GM18526 (cell line): Measurements from ENCODE around the gene ATP2B2.

Source experiments
- POLR2A ChIP-seq: IDR thresholded peaks from 3 replicates; pipeline ENCODE4 v1.6.1; 2011; ENCODE audit not compliant: insufficient read length; ENCODE audit errors: extremely low read depth

The ATP2B2 gene

GRCh38 chr3:10428406-10429091 lies 76.8 kb downstream of the ATP2B2 start:
- no peak for TF ChIP-seq POLR2A

- no peak for TF ChIP-seq POLR2A
These were observed 78.8 kb downstream of the ATP2B2 start for GRCh38 chr3:10426346-10427220.

- no peak for TF ChIP-seq POLR2A
These were observed 82.1 kb downstream of the ATP2B2 start for GRCh38 chr3:10423171-10423882.

DNA sequence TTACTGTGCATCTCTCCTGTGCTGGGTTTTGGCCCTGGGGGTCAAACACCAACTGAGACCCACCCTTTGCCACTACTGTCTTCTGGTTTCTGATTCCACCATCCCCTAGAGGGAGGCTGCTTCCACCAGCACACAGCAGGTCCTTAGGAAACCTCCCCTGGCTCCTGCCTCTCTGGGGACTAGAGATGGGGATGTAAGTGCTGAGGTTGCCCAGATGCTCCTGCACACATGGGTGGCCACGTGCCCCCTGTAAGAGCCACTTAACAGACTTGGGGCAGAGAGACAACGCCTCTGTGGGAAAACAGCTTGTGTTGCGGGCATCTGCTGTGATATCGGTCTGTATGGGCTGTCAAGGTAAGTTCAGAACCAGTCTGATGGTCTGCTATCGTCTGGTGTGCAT lies 83.4 kb downstream of the ATP2B2 start:
- TF ChIP-seq POLR2A = no peak

- no peak for TF ChIP-seq POLR2A
These were observed 84.5 kb downstream of the ATP2B2 start for GRCh38 chr3:10420745-10421475.

DNA sequence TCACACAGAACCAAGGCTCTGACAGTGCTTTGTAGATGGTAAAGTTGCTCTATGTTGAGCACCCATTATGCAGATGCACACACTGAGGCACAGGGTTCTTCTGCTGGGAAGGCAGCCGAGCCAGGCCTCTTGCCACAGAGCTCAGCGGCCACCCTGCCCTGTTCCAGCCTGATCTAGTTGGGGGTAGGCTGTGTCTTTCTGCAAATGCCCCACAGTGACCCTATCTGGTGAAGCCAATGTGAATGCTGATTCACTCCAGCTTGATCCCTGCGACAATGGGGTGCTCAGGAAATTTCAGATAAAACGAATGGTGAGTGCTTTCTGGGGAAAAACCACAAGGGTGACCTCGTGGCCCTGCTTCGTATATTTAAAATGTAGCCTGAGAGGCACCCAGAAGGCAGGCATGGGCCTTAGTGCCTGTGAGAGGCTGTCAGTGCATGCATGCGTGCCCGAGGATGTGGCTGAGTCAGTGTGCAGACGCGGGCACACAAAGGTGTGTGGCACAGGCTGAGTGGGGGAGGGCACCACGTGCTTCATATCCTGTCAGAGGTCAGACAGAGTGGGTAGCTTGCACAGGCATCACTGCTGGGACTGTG lies 85.7 kb downstream of the ATP2B2 start:
- no peak for TF ChIP-seq POLR2A

DNA sequence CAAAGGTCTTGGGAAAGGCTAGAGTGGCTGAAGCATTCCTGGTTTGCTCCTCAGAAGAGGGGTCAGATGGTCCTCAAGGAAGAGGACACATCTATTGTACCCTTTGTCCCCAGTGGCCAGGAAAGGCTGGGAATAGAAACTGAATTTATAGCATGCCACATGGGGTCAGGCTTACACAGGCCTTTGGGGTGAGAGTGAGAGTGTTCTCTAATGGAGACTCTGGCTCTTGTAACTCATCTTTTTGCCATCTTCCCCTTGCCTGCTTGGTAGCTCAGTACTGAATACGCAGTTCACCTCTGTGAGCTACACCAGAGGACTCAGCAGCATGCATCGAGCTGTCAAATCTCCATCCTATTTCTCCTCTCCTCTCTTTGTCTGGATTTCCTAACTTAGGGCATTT lies 87.5 kb downstream of the ATP2B2 start:
- TF ChIP-seq POLR2A = no peak

DNA sequence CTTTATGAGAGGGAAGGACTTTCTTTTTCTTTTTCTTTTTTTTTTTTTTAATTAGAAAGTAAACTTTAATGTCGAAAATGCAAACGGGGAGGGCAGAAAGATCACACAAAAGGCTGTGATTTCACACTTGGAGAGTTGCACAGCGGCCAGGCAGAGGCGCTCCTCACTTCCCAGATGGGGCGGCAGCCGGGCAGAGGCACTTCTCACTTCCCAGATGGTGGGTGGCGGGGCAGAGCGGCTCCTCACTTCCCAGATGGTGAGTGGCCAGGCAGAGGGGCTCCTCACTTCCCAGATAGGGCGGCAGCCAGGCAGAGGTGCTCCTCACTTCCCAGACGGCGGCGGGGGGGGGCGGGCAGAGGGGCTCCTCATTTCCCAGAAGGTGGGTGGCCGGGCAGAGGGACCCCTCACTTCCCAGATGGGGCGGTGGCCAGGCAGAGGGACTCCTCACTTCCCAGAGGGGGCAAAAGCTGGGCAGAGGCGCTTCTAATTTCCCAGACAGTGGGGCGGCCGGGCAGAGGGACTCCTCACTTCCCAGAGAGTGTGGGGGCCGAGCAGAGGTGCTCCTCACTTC lies 88.6 kb downstream of the ATP2B2 start:
- TF ChIP-seq POLR2A = no peak

DNA sequence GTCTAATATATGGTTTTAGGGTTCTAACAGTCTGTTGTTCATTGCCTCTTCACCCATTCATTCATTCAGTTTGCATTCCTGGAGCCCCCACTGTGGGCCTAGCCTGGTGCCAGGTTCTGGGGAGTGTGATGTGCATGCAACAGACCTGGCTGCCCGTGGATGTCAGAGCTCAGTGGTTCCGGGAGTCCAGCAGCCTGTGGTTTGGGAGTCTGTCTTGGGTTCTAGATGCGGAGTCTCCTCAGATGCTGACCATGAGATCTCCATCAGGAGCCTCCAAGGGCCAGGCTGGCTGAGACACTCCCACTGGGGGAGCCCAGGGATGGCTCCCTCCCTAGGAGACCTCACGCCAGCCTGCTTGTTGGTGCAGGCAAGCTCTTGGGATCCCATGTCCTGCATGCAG lies 92.3 kb downstream of the ATP2B2 start:
- TF ChIP-seq POLR2A = no peak

DNA sequence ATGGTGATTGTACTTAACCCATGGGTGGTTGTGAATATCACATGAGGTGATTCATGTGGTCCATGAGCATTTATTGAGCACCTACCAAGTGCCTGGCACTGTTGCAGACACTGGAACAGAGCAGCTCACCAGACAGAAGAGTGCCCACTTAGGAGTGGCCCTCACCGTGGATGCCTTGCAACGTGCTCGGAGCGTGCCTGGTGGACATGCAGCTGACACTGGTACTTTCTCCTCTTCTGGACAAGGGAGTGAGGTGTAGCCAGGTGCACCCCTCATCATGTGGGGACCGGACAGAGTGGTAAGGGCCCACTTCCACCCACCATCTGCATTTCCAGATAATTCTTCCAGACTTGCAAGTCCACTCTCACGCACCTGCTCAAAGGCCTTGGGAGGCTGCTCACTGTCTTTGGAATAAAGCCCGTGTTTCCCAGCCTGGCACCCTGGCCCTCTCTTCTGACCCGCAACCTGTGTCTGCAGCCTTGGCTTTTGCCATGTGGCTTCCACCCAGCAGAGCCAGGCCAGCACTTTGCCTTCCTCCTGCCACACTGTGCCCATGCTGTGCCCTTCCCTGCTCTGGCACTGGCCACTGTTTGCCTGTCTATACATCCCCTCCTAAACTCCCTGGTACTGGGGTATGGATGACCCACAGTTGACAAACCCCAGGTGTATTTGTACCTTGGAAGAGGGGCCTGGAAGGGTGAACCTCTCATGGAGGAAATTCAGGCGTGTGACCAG lies 93.6 kb downstream of the ATP2B2 start:
- no peak for TF ChIP-seq POLR2A

DNA sequence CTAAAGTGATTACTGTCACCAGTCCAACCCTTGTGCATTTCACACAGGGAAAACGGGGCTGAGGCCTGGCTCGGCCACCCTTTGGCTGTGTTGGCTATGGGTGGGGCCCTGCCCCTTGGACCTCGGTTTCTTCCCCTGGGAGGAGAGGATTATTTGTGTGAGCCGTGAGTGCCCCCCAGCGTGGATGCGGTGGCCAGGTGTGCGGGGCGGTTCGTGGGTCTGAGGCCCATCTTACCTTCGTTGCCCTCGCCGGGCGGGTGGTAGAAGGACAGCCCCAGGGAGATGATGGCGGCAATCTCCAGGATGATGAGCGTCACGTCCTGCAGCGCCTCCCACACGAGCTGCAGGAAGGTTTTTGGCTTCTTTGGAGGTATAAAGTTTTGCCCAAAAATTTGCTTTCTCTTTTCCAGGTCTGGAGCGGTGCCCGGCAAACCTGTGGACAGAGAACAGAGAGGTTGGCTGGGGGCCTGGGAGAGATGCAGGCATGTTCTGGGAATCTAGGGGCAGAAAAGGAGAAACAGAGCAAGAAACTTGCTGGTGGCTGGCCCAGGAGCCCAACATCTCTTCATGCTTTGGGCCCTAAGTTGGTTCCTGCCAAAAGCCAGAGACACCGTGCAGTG lies 94.9 kb downstream of the ATP2B2 start:
- TF ChIP-seq POLR2A = no peak

- no peak for TF ChIP-seq POLR2A
These were observed 96.7 kb downstream of the ATP2B2 start for GRCh38 chr3:10408680-10409079.

- TF ChIP-seq POLR2A = no peak
These were observed 98.0 kb downstream of the ATP2B2 start for GRCh38 chr3:10407361-10407760.

DNA sequence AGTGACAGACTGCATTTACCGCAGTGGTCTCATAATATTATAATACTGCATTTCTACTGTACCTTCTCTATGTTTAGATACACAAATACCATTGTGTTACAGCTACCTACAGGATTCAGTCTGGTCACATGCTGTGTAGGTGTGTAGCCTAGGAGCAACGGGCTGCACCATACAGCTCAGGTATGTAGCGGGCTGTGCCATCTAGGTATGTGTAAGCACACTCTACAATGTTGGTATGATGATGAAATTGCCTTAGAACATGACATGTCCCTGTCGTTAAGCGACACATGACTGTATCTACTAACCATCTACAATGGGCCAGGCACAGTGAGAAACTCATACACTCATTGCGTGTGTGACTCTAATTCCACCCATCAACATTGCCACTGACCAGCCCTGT lies 99.0 kb downstream of the ATP2B2 start:
- no peak for TF ChIP-seq POLR2A

DNA sequence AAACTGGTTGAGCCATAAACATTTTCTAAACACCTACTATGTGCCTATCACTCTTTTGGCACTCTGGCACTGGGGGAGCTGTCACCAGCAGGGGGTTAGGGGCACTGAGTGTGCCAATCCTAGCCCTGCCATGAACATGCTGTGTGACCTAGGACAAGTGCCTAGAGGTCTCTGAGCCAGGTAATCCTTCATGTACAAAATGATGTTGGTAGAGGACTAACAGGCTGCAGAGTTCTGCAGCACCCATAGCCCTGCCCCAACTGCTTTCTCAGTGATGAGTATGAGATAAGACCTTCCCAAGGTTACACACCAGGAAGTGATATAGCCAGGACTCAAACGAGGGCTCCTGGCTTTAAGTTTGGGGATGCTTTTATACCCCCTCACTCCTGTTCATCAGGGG lies 99.6 kb downstream of the ATP2B2 start:
- TF ChIP-seq POLR2A = no peak
